HG03139 (cell line): ENCODE results near the gene ZC3H7A.

ENCODE experiments used
- ATAC-seq: cut with Tn5 transposase; IDR thresholded peaks from one replicate; pipeline ENCODE4 v1.9.1; 2021; ENCODE audit not compliant: unreplicated experiment

Gene ZC3H7A

DNA sequence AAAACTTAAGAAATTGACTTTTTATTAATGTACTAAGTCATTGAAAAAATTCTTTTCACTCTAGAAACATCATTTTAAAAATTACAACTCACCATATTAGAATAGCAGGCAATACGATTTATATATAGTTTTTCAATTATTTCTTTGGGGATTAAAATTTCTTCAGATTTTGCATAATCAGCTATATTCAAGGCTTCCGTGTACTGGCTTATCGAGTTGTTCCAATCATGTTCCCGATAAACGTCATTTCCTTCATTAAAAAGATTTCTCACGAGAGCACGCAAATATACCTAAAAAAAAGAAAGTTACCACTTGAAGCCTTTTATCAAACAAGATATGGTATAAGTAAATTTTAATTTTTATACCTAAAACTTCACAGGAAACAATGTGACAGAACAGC, 18.0 kb downstream of the ZC3H7A start:
- no peak for ATAC-seq

GRCh38 chr16:11774065-11774626, 22.9 kb downstream of the ZC3H7A start:
- ATAC-seq = no peak

DNA sequence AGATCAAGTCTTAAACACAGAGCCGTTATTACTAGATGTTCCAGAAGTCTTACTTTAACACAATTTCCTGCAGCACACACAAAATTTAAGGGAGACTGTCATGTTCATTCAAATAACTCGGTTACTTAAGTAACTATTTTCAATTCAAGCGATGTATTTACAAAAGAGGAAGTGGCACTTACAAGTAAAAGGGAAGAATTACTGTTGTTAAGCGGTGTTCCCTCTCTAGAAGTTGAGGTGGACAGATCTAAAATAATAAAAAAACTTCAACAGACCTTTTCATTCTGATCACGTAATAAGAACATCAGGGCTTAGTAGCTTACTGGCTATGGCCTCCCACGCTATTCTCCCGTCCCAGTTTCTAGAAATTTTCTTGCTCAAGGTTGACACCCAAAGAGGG, 28.2 kb downstream of the ZC3H7A start:
- ATAC-seq = no peak

- ATAC-seq = no peak
These were observed 34.6 kb downstream of the ZC3H7A start for GRCh38 chr16:11762431-11762830.

DNA sequence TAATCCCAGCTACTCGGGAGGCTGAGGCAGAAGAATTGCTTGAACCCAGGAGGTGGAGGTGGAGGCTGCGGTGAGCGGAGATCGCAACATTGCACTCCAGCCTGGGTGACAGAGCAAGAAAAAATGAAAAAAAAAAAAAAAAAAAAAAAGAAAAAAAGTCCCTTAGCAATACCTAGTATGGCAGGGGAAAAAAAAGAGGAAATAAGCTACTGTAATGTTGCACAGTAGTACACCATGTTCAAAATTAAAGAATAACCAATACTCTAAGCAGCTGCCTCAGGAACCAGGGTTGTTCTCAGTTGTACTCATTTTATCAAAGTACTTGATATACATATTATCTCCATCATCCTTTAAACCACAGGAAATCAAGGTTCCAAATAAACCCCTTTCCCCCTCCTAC, 37.1 kb downstream of the ZC3H7A start:
- no peak for ATAC-seq

GRCh38 chr16:11759163-11759834, 37.8 kb downstream of the ZC3H7A start:
- no peak for ATAC-seq

- ATAC-seq = no peak
These were observed 39.1 kb downstream of the ZC3H7A start for GRCh38 chr16:11757671-11758545.

DNA sequence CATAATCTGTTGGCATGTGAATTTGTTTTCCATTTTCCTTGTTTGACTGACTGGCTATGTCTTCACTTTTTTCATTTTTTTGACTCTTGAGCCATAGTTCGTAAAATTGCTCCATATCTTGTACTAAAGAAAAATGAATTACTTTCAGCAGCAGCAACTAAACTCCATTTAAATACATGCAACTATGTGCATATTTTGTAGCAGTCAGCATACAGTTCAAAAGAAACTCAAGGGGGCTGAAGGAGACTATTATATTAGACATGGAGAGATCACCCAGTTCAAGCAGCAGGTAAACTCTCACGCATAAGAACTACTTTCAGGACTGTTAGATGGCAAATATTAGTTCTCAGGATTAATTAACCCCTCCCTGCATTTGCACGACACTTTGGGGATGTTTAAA, 40.8 kb downstream of the ZC3H7A start:
- no peak for ATAC-seq

GRCh38 chr16:11755022-11755760, 41.9 kb downstream of the ZC3H7A start:
- ATAC-seq = no peak

GRCh38 chr16:11752856-11753255, 44.2 kb downstream of the ZC3H7A start:
- no peak for ATAC-seq

DNA sequence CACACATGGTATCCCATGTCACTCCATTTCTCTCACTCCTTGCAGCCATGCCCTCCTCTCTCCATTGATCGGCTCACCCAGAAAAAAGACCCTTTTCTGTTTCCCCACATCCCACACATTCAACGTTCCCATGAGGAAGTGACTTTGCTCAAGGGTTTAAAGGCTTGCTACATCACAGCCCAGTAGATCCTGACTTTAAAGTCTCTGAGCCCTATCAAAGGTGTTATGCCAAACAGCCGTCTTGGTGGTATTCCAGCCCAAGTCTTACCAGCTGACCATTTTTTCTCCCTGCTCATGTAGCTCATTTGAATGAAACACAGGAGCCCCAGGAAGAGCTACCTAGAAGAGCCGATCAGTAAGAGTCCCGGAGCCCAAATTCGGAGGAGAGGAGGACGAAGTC, 47.0 kb downstream of the ZC3H7A start:
- no peak for ATAC-seq

- ATAC-seq = no peak
These were observed 48.4 kb downstream of the ZC3H7A start for GRCh38 chr16:11748404-11749254.

DNA sequence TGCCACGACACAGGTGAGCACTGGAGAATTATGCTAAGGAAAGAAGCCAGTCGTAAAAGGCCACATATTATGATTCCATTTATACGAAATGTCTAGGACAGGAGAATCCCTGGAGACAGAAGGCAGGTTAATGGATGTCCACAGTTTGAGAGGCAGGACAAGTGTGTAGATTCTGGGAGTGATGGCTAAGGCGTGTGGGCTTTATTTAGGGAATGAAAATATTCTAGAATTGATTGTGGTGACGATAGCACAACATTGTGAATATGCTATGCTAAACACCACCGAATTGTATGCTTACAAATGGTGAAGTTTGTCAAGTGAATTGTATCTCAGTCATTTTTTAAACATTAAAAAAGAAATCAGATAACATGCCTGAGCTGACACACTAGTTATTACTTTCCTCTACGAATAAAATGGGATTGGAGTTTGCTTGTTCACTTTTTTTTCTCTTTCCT, 49.1 kb downstream of the ZC3H7A start:
- ATAC-seq = no peak

DNA sequence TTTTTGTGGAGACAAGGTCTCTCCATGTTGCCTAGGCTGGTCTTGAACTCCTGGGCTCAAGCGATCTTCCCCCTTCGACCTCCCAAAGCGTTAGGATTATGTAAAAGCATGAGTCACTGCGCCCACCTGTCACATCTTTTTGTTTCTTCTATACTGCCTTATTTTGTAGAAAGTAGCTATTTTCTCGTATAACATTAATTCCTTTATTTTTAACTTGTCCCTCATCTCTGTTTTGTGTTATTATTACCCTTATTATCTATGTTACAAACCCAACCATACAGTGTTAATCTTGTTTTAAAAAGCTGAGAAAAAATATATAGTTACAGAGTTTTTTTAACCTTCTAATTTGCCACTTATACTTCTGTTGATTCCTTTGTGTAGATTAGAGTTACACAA, 53.0 kb downstream of the ZC3H7A start:
- ATAC-seq = no peak

- ATAC-seq = no peak
These were observed 53.6 kb downstream of the ZC3H7A start for GRCh38 chr16:11743308-11744074.

DNA sequence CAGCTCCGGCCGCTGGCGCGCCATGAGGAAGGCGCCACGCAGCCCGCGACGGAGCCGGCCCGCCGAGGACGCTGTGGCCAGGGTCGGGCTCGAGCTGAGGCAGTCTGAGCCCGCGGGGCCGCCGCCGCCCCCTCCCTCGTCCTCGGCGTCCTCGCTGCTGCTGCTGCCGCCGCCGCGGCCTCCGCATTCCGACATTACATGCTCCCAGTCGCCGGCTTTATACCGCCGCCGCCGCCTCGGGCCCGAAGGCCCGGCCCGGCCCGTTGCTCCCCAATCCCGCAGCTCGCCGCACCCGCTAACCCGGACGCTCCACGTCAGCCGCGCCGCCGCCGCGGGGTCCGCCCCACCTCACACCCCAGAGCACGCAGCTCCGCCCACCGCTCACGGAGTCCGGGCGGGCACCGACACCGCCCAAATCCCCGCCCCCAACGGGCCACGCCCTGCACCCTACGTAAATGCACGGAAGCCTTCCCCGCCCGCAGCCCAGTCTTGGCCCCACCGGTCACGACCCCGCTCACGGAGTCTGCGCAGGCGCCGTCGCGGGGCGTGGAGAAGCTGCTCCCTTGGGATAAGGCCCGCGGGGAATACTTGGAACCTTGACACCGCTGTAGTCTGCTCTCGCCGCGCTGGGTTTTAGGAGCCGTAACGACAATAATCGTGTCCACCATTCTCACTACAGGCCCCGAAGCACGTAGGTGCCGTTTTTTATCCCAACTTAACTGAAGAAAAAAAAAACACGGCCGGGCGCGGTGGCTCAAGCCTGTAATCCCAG, 54.3 kb downstream of the ZC3H7A start, which contains the start of gene TXNDC11:
TSS of gene TXNDC11 (minus strand) at position 322 of the 772 bp plus-strand sequence. CDS start at position 195, 127 bp downstream.
- peak; percentile 89 for ATAC-seq

DNA sequence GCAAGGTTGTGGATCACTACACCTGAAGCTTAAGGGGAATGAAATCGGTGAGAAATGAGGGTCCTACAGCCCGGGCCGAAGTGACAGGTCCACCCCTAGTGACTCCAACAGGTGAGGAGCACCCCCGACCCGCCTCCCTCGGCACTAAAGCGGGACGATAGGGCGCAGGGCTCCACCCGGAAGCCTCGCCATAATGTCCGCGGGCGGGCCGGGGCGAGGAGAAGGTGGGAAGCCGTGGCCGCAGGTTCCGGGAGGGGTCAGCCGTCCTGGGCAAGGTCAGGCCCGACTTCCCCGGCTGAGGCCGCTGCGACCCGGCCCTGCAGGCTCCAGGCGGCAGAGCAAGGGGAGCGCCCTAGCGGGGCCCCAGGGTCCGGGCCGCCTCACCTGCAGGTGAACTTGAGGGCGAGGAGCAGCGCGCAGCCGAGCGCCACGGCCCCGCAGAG, 54.9 kb downstream of the ZC3H7A start:
- peak; percentile 13 for ATAC-seq

- ATAC-seq = no peak
These were observed 56.5 kb downstream of the ZC3H7A start for GRCh38 chr16:11740567-11740966.
